ENCODE measurements around the gene STAT4.

DNA sequence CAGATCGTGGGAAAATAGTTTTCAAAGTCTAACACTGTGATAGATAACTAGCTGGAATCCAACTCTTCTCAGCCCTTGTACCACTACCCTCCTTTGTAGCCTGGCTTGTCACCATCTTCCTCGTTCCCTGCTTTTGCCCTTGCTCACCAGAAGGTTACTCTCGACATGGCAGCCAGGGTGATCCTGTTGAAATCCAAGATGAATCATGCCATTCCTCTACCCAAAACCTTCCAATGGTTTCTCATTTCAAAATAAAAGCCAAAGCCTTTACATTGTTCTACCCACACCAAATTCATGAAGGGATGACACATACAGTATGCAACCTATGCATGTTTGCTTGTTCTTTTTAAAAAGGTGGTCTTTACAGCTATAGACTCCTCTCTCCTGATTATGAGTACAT, 45.7 kb downstream of the STAT4 start:
- TF ChIP-seq, protein P1, sequence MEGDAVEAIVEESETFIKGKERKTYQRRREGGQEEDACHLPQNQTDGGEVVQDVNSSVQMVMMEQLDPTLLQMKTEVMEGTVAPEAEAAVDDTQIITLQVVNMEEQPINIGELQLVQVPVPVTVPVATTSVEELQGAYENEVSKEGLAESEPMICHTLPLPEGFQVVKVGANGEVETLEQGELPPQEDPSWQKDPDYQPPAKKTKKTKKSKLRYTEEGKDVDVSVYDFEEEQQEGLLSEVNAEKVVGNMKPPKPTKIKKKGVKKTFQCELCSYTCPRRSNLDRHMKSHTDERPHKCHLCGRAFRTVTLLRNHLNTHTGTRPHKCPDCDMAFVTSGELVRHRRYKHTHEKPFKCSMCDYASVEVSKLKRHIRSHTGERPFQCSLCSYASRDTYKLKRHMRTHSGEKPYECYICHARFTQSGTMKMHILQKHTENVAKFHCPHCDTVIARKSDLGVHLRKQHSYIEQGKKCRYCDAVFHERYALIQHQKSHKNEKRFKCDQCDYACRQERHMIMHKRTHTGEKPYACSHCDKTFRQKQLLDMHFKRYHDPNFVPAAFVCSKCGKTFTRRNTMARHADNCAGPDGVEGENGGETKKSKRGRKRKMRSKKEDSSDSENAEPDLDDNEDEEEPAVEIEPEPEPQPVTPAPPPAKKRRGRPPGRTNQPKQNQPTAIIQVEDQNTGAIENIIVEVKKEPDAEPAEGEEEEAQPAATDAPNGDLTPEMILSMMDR (IDR thresholded peaks at IDR 0.05 in 4 of 5, conservative IDR thresholded peaks at IDR 0.05 in 1 of 5) = no peak
- TF ChIP-seq POLR2A (IDR thresholded peaks at IDR 0.05) = no peak

Data from gastrocnemius medialis (tissue), 4 donors.